ENCODE data around the gene KEAP1. TPM values are rescaled to one million over a fixed set of nuclear protein-coding genes. Genes with fewer than 3 reads are reported as not detected.

Gene KEAP1
- total and polyA plus RNA-seq, 2 of the 13 experiments (the other 11 are each of a cell fraction or from before 2014, with no cell fraction given) = 56.7 to 72.9 TPM

DNA sequence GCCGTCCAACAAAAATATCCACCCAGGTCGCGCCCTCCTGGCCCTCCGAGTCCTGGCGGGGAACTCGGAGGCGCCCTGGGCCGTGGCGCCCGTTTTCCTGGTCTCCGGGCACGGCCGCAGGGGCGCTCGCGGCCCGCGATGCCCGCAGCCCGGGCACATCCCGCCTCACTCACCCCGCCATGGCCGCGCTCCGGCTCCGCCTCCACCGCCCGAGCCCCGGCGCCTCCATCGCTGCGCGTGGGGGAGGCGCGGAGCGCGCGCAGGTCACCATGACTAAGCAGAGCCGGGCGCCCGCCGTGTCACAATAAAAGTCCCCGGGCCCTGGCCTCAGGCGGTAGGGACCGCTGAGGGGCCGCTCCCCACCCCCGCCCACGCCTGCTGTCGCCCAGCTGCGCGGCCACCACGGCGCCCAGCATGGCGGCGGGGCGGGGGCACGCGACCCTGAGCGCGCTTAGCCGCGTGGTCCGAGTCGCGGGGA, 593 bp downstream of the KEAP1 start (continued):
- TF ChIP-seq CREB1 (IDR thresholded peaks at IDR 0.05) (no peak; the same call in 1 of the 2 replicates), CREB1 (CRISPR knock-in tag; IDR thresholded peaks at IDR 0.05) (no peak), ZNF230 (CRISPR knock-in tag; IDR thresholded peaks at IDR 0.05) (no peak; the same call in 1 of the 2 replicates), HES4 (CRISPR knock-in tag; IDR thresholded peaks at IDR 0.05; ENCODE audit: borderline replicate concordance) (no peak), LRRFIP1 (CRISPR knock-in tag; conservative IDR thresholded peaks at IDR 0.05) (no peak), FOXM1 (CRISPR knock-in tag; IDR thresholded peaks at IDR 0.05) (no peak), ZBTB46 (CRISPR knock-in tag; IDR thresholded peaks at IDR 0.05; ENCODE audit: borderline replicate concordance) (0 out of 2 replicates have a peak, but pooled peaks have one; percentile 50), ZZZ3 (CRISPR knock-in tag; IDR thresholded peaks at IDR 0.05; ENCODE audit: borderline replicate concordance) (no peak), ZNF333 (CRISPR knock-in tag; IDR thresholded peaks at IDR 0.05; ENCODE audit: borderline replicate concordance) (0 out of 2 replicates have a peak, but pooled peaks have one; percentile 32), HOXD1 (CRISPR knock-in tag; IDR thresholded peaks at IDR 0.05) (0 out of 2 replicates have a peak, but pooled peaks have one; percentile 21), PTBP1 (IDR thresholded peaks at IDR 0.05; ENCODE audit: low read depth, low read length, poor library complexity, severe bottlenecking) (no peak), CEBPB (IDR thresholded peaks at IDR 0.05; ENCODE audit: borderline replicate concordance, low read depth, low read length) (peak; percentile 9; the same call in 1 of the 2 replicates), NFE2L2 (IDR thresholded peaks at IDR 0.05; ENCODE audit: low read length) (peak; percentile 97), NR3C1 (CRISPR knock-in tag; IDR thresholded peaks at IDR 0.05) (no peak)
- TF ChIP-seq, protein P1, sequence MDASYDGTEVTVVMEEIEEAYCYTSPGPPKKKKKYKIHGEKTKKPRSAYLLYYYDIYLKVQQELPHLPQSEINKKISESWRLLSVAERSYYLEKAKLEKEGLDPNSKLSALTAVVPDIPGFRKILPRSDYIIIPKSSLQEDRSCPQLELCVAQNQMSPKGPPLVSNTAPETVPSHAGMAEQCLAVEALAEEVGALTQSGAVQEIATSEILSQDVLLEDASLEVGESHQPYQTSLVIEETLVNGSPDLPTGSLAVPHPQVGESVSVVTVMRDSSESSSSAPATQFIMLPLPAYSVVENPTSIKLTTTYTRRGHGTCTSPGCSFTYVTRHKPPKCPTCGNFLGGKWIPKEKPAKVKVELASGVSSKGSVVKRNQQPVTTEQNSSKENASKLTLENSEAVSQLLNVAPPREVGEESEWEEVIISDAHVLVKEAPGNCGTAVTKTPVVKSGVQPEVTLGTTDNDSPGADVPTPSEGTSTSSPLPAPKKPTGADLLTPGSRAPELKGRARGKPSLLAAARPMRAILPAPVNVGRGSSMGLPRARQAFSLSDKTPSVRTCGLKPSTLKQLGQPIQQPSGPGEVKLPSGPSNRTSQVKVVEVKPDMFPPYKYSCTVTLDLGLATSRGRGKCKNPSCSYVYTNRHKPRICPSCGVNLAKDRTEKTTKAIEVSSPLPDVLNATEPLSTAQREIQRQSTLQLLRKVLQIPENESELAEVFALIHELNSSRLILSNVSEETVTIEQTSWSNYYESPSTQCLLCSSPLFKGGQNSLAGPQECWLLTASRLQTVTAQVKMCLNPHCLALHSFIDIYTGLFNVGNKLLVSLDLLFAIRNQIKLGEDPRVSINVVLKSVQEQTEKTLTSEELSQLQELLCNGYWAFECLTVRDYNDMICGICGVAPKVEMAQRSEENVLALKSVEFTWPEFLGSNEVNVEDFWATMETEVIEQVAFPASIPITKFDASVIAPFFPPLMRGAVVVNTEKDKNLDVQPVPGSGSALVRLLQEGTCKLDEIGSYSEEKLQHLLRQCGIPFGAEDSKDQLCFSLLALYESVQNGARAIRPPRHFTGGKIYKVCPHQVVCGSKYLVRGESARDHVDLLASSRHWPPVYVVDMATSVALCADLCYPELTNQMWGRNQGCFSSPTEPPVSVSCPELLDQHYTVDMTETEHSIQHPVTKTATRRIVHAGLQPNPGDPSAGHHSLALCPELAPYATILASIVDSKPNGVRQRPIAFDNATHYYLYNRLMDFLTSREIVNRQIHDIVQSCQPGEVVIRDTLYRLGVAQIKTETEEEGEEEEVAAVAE (CRISPR knock-in tag; IDR thresholded peaks at IDR 0.05; ENCODE audit: borderline replicate concordance) = no peak
- TF ChIP-seq, protein P2, sequence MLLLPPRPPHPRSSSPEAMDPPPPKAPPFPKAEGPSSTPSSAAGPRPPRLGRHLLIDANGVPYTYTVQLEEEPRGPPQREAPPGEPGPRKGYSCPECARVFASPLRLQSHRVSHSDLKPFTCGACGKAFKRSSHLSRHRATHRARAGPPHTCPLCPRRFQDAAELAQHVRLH (CRISPR knock-in tag; IDR thresholded peaks at IDR 0.05; ENCODE audit: borderline replicate concordance, low read depth) = no peak
- TF ChIP-seq, protein P3, sequence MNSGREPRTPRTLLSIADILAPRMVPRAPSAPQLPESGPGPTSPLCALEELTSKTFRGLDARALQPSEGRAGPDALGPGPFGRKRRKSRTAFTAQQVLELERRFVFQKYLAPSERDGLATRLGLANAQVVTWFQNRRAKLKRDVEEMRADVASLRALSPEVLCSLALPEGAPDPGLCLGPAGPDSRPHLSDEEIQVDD (CRISPR knock-in tag; IDR thresholded peaks at IDR 0.05; ENCODE audit: borderline replicate concordance) = 0 out of 2 replicates have a peak, but pooled peaks have one; percentile 67
- TF ChIP-seq, protein P4, sequence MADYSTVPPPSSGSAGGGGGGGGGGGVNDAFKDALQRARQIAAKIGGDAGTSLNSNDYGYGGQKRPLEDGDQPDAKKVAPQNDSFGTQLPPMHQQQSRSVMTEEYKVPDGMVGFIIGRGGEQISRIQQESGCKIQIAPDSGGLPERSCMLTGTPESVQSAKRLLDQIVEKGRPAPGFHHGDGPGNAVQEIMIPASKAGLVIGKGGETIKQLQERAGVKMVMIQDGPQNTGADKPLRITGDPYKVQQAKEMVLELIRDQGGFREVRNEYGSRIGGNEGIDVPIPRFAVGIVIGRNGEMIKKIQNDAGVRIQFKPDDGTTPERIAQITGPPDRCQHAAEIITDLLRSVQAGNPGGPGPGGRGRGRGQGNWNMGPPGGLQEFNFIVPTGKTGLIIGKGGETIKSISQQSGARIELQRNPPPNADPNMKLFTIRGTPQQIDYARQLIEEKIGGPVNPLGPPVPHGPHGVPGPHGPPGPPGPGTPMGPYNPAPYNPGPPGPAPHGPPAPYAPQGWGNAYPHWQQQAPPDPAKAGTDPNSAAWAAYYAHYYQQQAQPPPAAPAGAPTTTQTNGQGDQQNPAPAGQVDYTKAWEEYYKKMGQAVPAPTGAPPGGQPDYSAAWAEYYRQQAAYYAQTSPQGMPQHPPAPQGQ (CRISPR knock-in tag; IDR thresholded peaks at IDR 0.05; ENCODE audit: borderline replicate concordance) = no peak

All from HepG2 (cell line).